Nephron (organoid): ENCODE measurements around the gene ADSS1.
"Not testable (repeated sequence)": the region's sequence is repeated elsewhere in the genome, so short reads cannot be mapped to it uniquely, and the experiment has no call there.

Experiments used
- H3K27ac Mint-ChIP-seq, 3 experiments: 2 replicates each; pipeline ENCODE4 v1.8.0; 2020; ENCODE audit warnings: mixed read lengths in 3 of 3, mild to moderate bottlenecking in 2 of 3, moderate library complexity in 1 of 3
- H3K27me3 Mint-ChIP-seq: 2 replicates; pipeline ENCODE4 v1.8.0; 2021; ENCODE audit warnings: low read depth, mild to moderate bottlenecking, moderate library complexity, mixed read lengths
- H3K36me3 Mint-ChIP-seq: 2 replicates; pipeline ENCODE4 v1.8.0; 2020; ENCODE audit warnings: low read depth, mixed read lengths
- H3K4me1 Mint-ChIP-seq: 2 replicates; pipeline ENCODE4 v1.8.0; 2020; ENCODE audit warnings: mixed read lengths
- H3K4me3 Mint-ChIP-seq, 3 experiments: 2 replicates each; pipeline ENCODE4 v1.8.0; 2020; ENCODE audit warnings: mild to moderate bottlenecking in 3 of 3, mixed read lengths in 3 of 3, moderate library complexity in 2 of 3
- H3K9me3 Mint-ChIP-seq: 2 replicates; pipeline ENCODE4 v1.8.0; 2020; ENCODE audit warnings: mixed read lengths
- CTCF ChIP-seq, 3 experiments: fragments of 200-600 bp; sonication (generic); IDR thresholded peaks; one replicate each; pipeline ENCODE4 v1.5.0; 2021; ENCODE audit warnings: antibody characterized with exemption in 3 of 3; ENCODE audit not compliant: unreplicated experiment in 3 of 3

ADSS1 gene

GRCh38 chr14:104746071-104746545 is 22.1 kb downstream of the ADSS1 start:
- no peaks in the 10 kb centered on the region for H3K36me3 Mint-ChIP-seq
- peaks cover 34% of the 10 kb centered on the region for H3K4me1 Mint-ChIP-seq
- no peak for TF ChIP-seq CTCF (IDR thresholded peaks at IDR 0.05; ENCODE audit: unreplicated experiment in 3 of 3)
- peak overlapping the region in 1 of 3 experiments; percentile 92 for H3K27ac Mint-ChIP-seq
- no peaks in the 10 kb centered on the region for H3K27me3 Mint-ChIP-seq
- H3K4me3 Mint-ChIP-seq, result no peak overlapping the region
- no peaks in the 10 kb centered on the region for H3K9me3 Mint-ChIP-seq

- TF ChIP-seq CTCF (IDR thresholded peaks at IDR 0.05; ENCODE audit: unreplicated experiment in 3 of 3), result no peak
- H3K4me3 Mint-ChIP-seq, result no peak overlapping the region
- no peaks in the 10 kb centered on the region for H3K9me3 Mint-ChIP-seq
- no peaks in the 10 kb centered on the region for H3K36me3 Mint-ChIP-seq
- H3K4me1 Mint-ChIP-seq, result peaks cover 34% of the 10 kb centered on the region
- peak overlapping the region; percentile 53 to 92 (median 60) for H3K27ac Mint-ChIP-seq
- H3K27me3 Mint-ChIP-seq, result no peaks in the 10 kb centered on the region
These were observed 23.0 kb downstream of the ADSS1 start for GRCh38 chr14:104746934-104747481.

GRCh38 chr14:104747876-104748275 is 23.8 kb downstream of the ADSS1 start:
- Mint-ChIP-seq H3K27me3 (no peaks in the 10 kb centered on the region), H3K36me3 (no peaks in the 10 kb centered on the region), H3K4me3 (peak overlapping the region in 1 of 3 experiments; percentile 32), H3K4me1 (peaks cover 34% of the 10 kb centered on the region), H3K9me3 (no peaks in the 10 kb centered on the region), H3K27ac (peak overlapping the region; percentile 73 to 95 (median 92))
- TF ChIP-seq CTCF (IDR thresholded peaks at IDR 0.05; ENCODE audit: unreplicated experiment in 3 of 3), result no peak

GRCh38 chr14:104749111-104749649 is 25.2 kb downstream of the ADSS1 start:
- Mint-ChIP-seq H3K9me3 (no peaks in the 10 kb centered on the region), H3K27me3 (no peaks in the 10 kb centered on the region), H3K27ac (peak overlapping the region; percentile 73 to 95 (median 92)), H3K36me3 (no peaks in the 10 kb centered on the region), H3K4me3 (peak overlapping the region; percentile 33 to 62 (median 59)), H3K4me1 (peaks cover 40% of the 10 kb centered on the region)
- TF ChIP-seq CTCF (IDR thresholded peaks at IDR 0.05; ENCODE audit: unreplicated experiment in 3 of 3), result no peak

GRCh38 chr14:104750056-104750752 is 26.2 kb downstream of the ADSS1 start:
- Mint-ChIP-seq H3K36me3 (peaks cover 5% of the 10 kb centered on the region), H3K4me3 (peak overlapping the region; percentile 57 to 65 (median 65)), H3K4me1 (peaks cover 49% of the 10 kb centered on the region), H3K27me3 (no peaks in the 10 kb centered on the region), H3K27ac (peak overlapping the region; percentile 73 to 95 (median 92)), H3K9me3 (no peaks in the 10 kb centered on the region)
- no peak for TF ChIP-seq CTCF (IDR thresholded peaks at IDR 0.05; ENCODE audit: unreplicated experiment in 3 of 3)

- Mint-ChIP-seq H3K4me3 (peak overlapping the region; percentile 13 to 38 (median 38)), H3K27ac (peak overlapping the region; percentile 50 to 92 (median 73)), H3K4me1 (peaks cover 49% of the 10 kb centered on the region)
- not testable (repeated sequence) for H3K9me3 Mint-ChIP-seq, H3K27me3 Mint-ChIP-seq, H3K36me3 Mint-ChIP-seq
These were observed 26.7 kb downstream of the ADSS1 start for GRCh38 chr14:104750753-104751057.
